NCI-H2029 treated with DMSO at 0.1 percent for 48 hours (cell line): ENCODE results near the gene TMEM86B.

Experiments used
- DNase-seq: peaks from one replicate; lab custom pipeline; 2025; lab: John Stamatoyannopoulos, UW

The TMEM86B gene

GRCh38 chr19:55257461-55258420, 29.2 kb upstream of the TMEM86B start:
- DNase-seq: no peak

GRCh38 chr19:55256562-55257460, 28.2 kb upstream of the TMEM86B start:
- no peak for DNase-seq

- DNase-seq: no peak
Observed at GRCh38 chr19:55255618-55256423, 27.3 kb upstream of the TMEM86B start.

- no peak for DNase-seq
Observed at GRCh38 chr19:55254625-55254977, 26.0 kb upstream of the TMEM86B start.

GRCh38 chr19:55253842-55254624, 25.5 kb upstream of the TMEM86B start:
- no peak for DNase-seq

- DNase-seq: no peak
Observed at GRCh38 chr19:55252760-55253663, 24.4 kb upstream of the TMEM86B start.

GRCh38 chr19:55251341-55252081, 22.9 kb upstream of the TMEM86B start:
- DNase-seq: no peak

GRCh38 chr19:55250262-55251036, 21.9 kb upstream of the TMEM86B start:
- DNase-seq: no peak

GRCh38 chr19:55249841-55250240, 21.3 kb upstream of the TMEM86B start:
- no peak for DNase-seq

GRCh38 chr19:55248704-55249103, 20.1 kb upstream of the TMEM86B start:
- no peak for DNase-seq

- DNase-seq: no peak
Observed at GRCh38 chr19:55248166-55248675, 19.7 kb upstream of the TMEM86B start.

- DNase-seq: no peak
Observed at GRCh38 chr19:55247621-55248099, 19.1 kb upstream of the TMEM86B start.

- DNase-seq: no peak
Observed at GRCh38 chr19:55246462-55247451, 18.2 kb upstream of the TMEM86B start.

- DNase-seq: no peak
Observed at GRCh38 chr19:55245236-55245904, 16.8 kb upstream of the TMEM86B start.

GRCh38 chr19:55244004-55244680, 15.6 kb upstream of the TMEM86B start:
- DNase-seq: no peak

- DNase-seq: no peak
Observed at GRCh38 chr19:55242517-55242916, 14.0 kb upstream of the TMEM86B start.
